D341Med (cell line): ENCODE data around the gene EPS8.

ENCODE experiments used
- DNase-seq: peaks from one replicate; pipeline ENCODE4 v3.0.0; 2012; ENCODE audit warnings: low spot score

The EPS8 gene

GRCh38 chr12:15717940-15718567 lies 71.1 kb downstream of the EPS8 start:
- DNase-seq, result no peak

DNA sequence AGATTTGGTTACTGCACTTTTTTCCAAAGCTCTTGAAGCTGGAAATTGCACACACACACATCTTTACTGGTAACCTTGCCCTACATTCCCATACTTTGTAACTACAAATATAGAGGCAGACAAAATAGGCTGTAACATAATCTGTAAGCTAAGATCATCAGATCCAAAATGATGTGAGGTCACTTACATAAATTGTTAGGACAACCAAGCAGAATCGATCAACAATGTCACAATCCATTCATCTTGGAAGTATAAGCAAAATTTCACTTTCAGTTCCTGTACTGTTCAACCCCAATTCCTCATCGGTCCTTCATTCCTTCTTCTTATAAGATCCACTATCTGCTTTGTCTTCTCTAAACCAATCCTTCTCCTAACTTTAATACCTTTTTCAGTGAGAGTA lies 72.6 kb downstream of the EPS8 start:
- no peak for DNase-seq

GRCh38 chr12:15714256-15714655 lies 74.9 kb downstream of the EPS8 start:
- DNase-seq, result no peak

- no peak for DNase-seq
Measured at GRCh38 chr12:15712823-15713660, 76.1 kb downstream of the EPS8 start.

- DNase-seq, result no peak
Measured at GRCh38 chr12:15712160-15712559, 77.0 kb downstream of the EPS8 start.

DNA sequence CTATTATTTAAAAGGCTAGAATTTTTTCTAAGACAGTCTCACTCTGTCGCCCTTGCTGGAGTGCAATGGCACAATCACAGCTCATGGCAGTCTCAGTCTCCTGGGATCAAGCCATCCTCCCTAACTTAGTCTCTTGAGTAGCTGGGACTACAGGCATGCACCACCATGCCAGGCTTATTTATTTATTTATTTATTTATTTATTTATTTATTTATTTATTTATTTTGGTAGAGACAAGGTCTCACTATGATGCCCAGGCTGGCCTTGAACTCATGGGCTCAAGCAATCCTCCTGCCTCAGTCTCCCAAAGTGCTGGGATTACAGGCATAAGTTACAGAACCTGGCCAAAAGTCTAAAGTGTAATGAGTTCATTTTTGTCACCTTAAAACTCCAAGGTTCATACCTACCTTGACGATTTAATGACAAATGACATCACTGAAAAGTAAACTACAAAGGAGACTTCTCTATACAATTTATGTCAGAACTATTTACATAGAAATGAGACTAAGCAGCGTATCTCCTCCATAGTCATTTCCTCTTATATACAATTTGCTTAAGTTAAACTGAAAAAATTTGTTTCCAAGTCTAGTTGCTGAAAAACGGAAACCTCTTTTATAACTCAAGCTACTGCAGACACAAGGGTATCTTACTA lies 78.2 kb downstream of the EPS8 start:
- DNase-seq, result no peak

DNA sequence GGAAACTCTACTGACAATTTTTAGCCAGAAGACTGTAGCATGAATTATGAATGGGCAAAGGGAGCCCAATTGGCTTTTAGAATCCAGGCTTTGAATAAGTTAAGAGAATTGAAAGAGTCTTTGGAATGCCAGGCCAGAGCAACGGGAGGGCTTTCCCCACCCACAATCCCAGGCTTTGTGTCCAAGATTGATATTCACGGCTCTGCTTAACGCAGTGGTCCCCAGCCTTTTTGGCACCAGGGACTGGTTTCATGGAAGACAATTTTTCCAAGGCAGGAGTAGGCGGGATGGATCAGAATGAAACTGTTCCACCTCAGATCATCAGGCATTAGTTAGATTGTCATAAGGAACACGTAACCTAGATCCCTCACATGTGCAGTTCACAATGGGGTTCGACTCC lies 79.6 kb downstream of the EPS8 start:
- no peak for DNase-seq

- no peak for DNase-seq
Measured at GRCh38 chr12:15708396-15709076, 80.7 kb downstream of the EPS8 start.

DNA sequence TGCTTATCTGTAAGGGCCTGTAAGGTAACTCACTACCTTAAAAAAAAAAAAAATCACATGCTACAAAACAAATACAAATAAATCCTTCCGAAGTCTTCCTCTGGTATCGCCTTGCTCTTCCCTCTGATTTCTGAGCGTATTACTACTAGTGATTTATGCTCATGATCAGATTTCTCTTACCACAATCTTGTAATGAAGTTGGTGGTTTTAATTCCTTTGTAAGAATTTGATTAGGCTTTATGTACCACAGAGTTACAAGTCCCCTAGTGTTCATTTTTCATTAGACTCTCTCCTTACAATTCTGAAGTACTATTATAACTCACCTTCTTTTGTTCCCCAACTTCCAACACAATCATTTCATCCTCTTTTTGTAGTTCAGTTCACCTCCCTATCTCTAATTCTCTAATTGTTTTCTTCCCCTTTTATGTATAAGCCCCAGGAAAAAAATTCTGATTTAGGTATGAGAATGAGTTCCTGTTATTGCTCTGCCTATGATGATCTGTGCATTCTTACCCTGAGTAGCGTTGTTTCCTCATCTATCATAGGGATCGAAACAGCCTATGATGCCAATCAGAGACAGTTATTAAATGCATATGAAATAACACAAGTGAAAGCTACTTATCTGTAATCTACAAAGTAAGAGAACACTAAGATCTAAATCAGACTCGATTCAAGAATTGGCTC lies 81.5 kb downstream of the EPS8 start:
- no peak for DNase-seq

DNA sequence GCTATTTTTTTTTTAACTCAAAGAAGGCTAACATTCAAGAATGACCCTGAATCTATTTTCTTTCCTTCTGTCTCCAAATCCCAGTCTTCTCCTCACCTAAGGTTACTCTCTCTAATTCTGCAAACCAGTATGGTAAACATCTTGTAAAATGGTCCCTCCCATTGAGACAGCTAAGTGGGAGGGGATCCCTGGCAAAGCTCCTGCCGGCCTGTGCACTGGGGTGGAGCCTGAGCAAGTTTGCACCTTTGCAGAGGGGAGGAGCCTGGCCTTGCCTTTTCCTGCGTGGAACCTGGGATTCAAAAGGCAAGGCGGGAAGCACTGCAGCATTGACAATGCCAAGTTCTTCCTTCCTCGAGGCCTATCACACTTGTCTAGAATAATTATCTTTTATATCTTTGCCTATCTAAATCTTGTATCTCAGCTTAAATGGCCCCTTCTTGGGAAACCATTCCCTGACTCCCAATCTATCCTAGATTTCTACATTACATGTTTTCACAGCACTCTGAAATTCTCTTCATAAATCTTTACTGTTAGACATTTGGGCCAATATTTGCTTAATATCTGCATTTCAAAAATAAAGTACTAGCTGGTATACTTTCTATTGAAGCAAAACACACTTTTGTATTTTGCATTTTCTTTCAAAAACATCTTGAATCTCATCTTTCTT lies 83.0 kb downstream of the EPS8 start:
- no peak for DNase-seq

- no peak for DNase-seq
Measured at GRCh38 chr12:15705606-15706005, 83.6 kb downstream of the EPS8 start.

DNA sequence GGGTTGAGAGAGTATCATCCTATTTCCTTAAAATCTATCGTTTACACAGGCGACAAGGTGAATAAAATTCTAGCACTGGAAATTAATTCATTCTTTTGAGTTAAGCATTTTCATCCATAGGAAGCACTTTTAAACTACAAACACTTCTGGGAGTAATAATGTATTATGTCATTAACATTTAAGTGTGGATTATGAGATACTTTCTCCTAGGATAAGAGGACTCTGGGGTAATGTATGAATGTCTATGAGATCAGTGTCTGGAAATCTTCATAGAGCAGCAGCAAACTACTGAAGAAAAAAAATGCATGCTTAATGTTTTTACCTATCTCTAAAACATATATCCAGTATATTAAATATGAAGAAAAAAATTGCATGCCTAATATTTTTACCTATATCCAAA lies 86.9 kb downstream of the EPS8 start:
- no peak for DNase-seq

DNA sequence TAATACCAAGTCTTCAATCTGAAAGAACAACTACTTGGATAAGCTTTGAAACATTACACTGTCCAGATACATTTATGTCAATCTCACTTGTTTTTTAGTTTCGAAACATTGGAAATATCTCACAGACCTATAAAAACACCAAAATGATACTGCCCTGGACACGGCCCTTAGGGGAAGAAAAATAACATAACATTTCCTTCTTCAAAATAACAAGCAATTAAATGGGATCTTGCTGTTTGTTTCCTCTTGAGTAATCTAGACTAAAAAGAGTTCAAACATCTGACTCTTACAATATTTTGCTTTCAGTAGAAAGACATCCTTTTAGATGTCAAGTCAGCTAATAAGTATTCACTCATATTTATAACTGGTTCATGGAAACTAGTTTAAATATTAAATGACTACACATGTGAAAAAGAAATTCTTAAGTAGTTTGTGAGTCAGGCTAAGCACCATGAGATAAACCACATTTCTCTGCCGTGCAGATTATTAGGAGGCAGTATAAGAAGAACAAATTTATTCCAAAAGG lies 87.5 kb downstream of the EPS8 start:
- no peak for DNase-seq

DNA sequence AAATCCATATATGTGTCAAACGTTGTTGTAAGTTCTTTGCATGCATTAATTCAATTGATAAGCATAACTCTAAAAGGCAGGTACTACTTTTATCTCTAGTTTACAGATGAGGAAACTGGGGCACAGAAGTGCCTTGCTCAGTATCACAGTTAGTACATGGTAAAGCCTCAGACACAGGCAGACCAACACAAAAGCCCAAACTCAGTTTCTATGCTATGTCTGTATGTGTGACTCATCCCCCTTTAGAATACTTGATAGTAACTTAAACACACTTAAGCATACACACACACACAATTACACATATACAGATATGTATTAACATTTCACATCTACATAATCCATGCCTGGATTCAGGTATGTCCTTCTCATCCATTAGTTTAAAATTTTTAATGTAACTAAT lies 88.0 kb downstream of the EPS8 start:
- no peak for DNase-seq

DNA sequence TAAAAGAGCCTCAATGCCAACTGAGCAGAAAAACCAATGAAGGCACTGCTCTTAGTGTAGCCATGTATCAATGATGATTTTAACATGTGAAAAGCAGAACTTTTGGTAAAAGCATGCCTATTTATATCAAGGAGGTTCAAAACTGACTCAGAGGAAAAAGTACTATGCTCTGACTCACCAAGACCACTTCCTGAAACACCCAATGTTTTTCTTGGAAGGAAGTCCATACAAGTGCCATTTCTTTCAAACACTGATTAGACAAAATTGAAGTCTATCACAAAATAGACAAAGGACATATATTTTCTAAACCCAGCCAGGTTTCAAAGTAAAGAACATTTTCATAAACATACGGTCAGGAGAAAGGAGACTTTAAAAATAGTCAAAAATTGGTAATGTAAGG lies 88.6 kb downstream of the EPS8 start:
- DNase-seq, result no peak

DNA sequence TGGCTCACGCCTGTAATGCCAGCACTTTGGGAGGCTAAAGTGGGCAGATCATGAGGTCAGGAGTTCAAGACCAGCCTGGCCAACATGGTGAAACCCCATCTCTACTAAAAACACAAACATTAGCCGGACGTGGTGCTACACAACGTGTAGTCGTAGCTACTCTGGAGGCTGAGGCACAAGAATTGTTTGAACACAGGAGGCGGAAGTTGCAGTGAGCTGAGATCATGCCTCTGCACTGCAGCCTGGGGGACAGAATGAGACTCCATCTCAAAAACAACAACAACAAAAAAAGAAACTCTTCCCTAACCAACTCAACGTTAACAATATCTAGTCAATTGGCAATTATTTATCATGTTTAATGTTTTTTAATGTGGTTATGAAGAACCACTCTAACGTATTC lies 89.3 kb downstream of the EPS8 start:
- no peak for DNase-seq

DNA sequence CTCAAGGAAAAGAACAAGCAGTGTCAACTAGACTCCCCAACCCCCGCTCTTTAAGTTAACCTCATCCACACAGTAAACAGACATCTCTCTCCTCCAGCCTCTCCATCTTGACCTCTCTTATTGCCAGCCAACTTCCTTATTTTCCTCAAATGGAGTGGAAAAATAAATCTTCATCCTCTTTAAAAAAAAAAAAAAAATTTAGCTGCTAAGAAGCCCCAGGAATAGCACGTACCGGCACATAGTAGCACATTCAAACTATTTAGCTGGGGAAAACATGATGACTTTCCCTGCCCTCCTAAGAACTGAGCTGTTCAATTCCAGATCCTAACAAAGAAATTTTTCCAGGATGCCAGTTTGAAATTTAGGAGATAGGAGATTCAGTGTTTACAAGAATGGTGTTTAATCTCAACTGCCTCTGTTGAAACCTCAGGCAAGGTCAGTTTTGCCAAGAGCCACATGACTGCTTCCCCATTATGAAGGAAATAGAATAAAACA lies 90.8 kb downstream of the EPS8 start:
- DNase-seq, result no peak

GRCh38 chr12:15697201-15697600 lies 92.0 kb downstream of the EPS8 start:
- no peak for DNase-seq

DNA sequence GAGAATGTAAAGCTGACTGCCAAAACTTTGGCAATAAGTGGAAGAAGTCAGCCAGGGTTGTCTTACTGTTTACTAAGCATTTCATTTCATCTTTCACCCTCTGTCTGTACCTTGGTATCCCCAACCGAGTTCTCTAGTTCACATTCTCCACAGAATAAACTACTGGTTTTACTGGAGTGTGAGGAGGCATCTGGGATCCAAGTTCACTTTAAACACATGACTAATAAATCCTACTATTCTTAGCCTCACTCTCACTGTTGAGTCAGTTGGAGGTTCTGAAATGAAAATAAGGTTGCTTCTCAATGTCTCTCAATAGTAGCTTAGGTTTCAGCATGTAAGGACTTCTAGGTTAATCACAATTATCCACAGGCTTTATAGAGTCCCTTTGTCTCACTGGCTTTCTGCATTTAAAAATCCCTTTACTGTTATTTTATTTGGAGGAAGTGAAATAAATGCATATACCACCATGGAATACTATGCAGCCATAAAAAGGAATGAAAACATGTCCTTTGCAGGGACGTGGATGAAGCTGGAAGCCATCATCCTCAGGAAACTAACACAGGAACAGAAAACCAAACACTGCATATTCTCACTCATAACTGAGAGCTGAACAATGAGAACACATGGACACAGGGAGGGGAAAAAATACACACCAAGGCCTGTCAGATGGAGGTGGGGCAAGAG lies 95.8 kb downstream of the EPS8 start:
- DNase-seq, result no peak

DNA sequence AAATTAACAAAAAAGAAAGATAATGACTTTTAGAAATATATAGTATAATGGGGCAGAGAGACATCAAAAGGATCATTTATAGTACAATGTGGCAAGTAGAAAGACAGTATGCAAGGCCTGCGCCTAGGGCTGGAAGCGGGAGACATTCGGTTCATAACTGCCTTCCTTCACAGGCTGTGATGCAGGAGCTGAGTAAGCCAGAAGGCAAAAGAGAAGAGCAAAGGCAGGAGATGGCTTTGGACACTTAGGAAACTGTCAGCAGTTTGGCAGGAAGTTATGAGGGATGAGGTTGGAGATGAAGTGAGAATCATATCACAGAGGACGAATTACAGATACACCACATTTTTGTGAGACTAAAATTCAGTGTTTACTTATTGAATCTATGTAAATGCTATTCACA lies 97.8 kb downstream of the EPS8 start:
- no peak for DNase-seq

DNA sequence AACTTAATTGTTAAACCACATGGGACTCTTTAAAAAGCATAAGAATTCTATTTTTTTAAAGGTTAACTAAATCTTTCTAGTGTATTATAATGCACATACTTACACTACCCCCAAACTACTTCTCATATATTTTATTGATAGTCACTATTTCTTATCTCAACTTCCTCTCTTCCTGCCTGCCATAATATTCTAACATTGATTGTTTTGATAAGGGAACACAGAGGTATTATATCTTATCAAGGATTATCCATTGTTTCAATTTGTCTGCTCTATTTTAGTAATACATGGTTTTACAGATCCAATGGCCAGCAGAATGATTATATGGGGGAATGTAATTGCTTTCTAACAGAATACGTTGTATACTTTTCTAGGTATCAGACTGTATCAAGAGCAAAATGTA lies 98.9 kb downstream of the EPS8 start:
- DNase-seq, result no peak
